A549 treated with DMSO at 1 μM for 4 hours (cell line): Measurements from ENCODE around the gene LYPD5. TPM values are rescaled to one million over a fixed set of nuclear protein-coding genes. Genes with fewer than 3 reads are reported as not detected.

Experiments
- total RNA-seq: library from RNA; stranded (reverse); fragments of 200-300 nt; extraction: Qiagen RNA extraction; gene quantifications from 5 replicates; pipeline ENCODE4 v1.2.3, GENCODE V29; 2022; ENCODE audit warnings: low read depth

Gene LYPD5, protein sequence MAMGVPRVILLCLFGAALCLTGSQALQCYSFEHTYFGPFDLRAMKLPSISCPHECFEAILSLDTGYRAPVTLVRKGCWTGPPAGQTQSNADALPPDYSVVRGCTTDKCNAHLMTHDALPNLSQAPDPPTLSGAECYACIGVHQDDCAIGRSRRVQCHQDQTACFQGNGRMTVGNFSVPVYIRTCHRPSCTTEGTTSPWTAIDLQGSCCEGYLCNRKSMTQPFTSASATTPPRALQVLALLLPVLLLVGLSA
- 0.17 to 0.31 TPM (median 0.22 TPM) in 5 replicates for total RNA-seq

DNA sequence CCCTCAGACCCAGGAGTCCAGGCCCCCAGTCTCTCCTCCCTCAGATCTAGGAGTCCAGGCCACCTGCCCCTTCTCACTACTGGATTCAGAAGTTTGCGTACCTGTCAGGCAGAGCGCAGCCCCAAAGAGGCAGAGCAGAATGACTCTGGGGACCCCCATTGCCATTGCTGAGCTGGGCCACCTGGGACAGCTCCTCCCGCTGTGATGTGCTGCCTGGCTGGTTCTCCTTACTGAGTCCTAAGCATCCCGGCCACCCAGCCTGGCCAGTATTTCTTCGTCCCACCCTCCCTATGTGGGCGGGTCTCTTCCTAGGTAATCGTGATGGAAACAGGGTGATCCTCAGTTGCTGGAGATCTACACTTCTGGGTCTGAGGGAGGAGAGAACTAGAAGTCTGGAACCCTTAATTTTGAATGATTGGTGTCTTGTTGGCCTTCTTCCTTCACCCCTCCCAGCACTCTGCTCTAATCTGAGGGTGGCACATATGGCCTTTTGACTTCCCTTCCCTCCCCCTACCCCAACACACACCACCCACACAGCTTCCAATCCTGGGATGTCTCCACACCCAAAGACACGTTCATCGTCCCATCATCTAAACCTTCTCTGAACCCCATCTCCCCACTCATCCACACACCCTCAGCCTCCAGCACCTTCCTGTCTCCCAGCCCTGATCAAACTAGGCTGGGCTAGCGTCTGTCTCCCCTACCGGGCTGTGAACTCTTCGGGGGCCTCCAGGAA is at the start of gene LYPD5:
LYPD5 (minus strand) TSS at position 232 of the 736 bp plus-strand sequence; CDS start at position 165, 67 bp downstream.

DNA sequence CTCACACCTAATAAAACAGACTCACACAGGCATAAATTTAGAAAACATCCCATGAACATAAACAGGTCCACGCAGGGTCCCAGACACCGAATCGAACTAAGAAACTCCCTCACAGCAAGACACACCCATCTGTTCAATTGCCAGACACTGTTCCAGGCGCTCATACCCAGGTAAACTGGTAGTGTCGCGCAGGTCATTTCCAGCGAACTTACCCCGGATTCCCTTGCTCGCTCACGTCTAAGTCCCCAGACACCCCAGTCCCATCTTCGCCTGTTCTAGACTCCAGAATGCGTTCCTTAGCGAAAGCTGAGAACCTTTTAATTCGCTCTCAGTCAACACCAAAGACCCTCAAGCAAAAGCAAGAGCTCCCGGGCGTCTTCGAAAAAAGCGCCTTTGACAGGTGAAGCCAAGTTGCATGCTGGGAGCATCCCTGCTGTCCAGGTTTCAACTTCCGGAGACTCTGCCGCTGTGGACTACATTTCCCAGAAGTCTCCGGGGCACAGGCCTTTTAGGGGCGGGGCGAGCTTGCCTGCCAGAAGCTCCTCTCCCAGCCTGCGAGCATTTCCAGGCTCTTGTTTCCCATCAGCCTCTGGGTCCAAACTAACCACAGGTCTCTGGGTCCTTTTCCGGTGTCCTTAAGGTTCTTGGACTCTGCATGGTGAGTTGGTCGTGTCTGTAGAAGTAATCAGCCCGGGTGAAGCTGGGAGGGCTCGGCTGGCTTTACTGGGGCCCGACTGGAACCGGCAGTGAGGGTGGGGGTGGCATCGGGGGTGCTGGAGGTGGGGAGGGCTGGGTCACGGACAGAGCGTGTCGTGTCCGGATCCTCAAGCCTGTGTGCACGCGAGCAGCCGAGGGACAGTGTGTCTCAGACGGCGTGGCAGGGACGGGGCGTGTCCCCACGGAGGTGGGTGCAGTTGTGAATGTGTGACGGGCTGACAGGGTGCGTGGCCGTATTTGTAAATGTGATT is 24.8 kb upstream of the LYPD5 start, which contains the start of gene ZNF283:
ZNF283 (plus strand) TSS at position 535 of the 968 bp plus-strand sequence. CDS start 6,184 bp downstream, outside the sequence.

DNA sequence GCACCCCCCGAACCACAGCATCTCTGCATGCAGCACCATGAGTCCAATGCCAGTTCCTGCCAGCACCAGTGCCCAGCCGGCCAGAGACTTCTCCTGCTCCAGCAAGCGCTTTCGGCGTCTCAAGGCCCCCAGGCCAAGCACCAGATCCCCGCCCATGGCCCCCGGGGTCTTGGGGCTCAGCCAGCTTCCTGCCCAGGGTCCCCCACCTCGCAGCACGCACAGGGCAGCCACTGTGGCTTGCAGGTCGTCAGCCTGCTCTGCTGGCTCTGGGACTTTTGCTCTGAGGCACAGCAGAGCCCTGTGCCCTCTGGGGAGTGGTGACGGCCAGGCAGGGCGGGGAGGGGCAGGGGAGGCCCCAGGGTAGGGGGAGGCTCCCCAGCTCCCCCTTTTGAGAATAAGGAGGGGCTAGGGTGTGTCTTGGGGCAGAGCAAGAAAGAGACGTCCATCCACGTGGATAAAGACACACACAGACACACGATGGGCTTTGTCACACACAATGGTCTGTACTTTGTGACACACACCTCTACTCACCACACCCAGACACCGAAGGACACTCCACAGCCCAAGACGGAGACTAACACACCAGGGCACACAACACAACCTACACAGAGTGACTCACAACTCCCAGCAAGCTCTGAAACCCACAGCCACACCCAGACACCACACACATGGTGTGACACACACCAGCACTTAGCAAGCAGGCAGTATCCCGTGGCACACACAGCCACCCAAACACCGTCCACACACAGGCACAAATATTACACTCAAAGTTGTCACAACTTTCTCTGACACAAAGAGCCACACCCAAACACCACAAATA is 21.3 kb downstream of the LYPD5 start, which contains the start of gene KCNN4:
KCNN4 (minus strand) TSS at position 268 of the 820 bp plus-strand sequence; CDS start at position 156, 112 bp downstream.

DNA sequence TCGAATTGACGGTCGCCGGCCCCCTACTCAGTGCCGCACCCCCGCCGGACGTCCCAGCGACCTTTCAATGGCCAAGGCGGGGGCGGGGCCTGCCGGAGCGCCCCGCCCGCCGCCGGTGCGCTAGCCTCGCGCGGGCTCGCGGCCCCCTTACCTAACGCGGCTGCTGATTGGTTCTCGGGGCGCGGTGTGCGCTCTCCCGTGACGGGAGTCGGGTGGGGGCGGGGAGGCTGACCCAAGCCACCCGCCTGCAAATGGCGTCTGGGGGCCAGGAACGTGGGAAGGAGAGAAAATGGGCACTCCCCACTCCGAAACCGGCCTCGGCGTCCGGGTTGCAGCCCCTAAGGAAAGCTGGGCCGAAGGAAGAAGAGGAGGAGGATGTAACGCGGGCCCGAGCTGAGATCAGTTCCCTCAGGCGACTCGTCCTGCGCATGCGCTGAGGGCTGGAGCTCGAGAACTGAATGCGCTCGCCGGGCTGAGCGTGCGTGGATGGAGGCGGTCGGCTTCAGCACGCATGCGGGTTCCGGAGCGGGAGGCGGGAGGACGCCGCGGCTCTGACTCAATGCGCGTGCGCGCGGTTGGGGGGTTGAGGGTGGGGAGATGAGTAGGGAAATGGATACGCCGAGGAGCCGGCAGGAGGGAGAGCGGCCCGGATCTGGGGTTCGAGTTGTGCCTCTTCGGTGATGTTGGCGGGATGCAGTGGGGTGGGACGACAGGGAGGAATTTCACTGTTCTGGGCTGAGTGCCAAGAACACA is 47.6 kb downstream of the LYPD5 start, which contains the start of gene SMG9:
SMG9 (minus strand) TSS at position 460 of the 753 bp plus-strand sequence. CDS start 4,221 bp downstream, outside the sequence.

Other genes starting within 250 kb of the LYPD5 start
- gene XRCC1, start 226.9 kb downstream of the LYPD5 start, total RNA-seq = 27.8 to 35.5 TPM (median 28.8 TPM) in 5 replicates
- gene PINLYP, start 226.6 kb downstream of the LYPD5 start, total RNA-seq = 0.22 to 0.55 TPM (median 0.30 TPM) in 5 replicates
- gene IRGQ, start 206.3 kb downstream of the LYPD5 start, total RNA-seq = 5.9 to 7.4 TPM (median 6.6 TPM) in 5 replicates
- gene ZNF576, start 205.9 kb downstream of the LYPD5 start, total RNA-seq = 15.5 to 22.4 TPM (median 21.0 TPM) in 5 replicates
- gene SRRM5, start 190.4 kb downstream of the LYPD5 start, total RNA-seq = 0.61 to 1.4 TPM (median 0.85 TPM) in 5 replicates
- gene ZNF428, start 182.8 kb downstream of the LYPD5 start, total RNA-seq = 46.5 to 64.2 TPM (median 58.3 TPM) in 5 replicates
- 7.6 to 10.8 TPM (median 8.5 TPM) in 5 replicates for gene CADM4, start 162.6 kb downstream of the LYPD5 start, total RNA-seq
- 111 to 140 TPM (median 128 TPM) in 5 replicates for gene PLAUR, start 132.3 kb downstream of the LYPD5 start, total RNA-seq
- not detected in 5 replicates for gene IRGC, start 86.4 kb downstream of the LYPD5 start, total RNA-seq
- 45.3 to 77.8 TPM (median 63.7 TPM) in 5 replicates for gene SMG9, start 47.5 kb downstream of the LYPD5 start, total RNA-seq
- 53.4 to 63.0 TPM (median 58.9 TPM) in 5 replicates for gene KCNN4, start 21.5 kb downstream of the LYPD5 start, total RNA-seq
- 4.6 to 6.6 TPM (median 5.0 TPM) in 5 replicates for gene ZNF283, start 24.9 kb upstream of the LYPD5 start, total RNA-seq
- 0.12 to 0.48 TPM (median 0.30 TPM) in 5 replicates for gene ZNF404, start 81.5 kb upstream of the LYPD5 start, total RNA-seq
- gene ZNF45, start 132.8 kb upstream of the LYPD5 start, total RNA-seq = 9.6 to 13.0 TPM (median 11.3 TPM) in 5 replicates
- 0.49 to 1.4 TPM (median 0.67 TPM) in 5 replicates for gene ZNF221, start 148.8 kb upstream of the LYPD5 start, total RNA-seq
- 2.4 to 3.5 TPM (median 3.1 TPM) in 5 replicates for gene ZNF155, start 181.7 kb upstream of the LYPD5 start, total RNA-seq
- 2.4 to 3.6 TPM (median 3.1 TPM) in 5 replicates for gene ZNF230, start 200.5 kb upstream of the LYPD5 start, total RNA-seq
- gene ZNF222, start 222.9 kb upstream of the LYPD5 start, total RNA-seq = 3.5 to 4.7 TPM (median 4.0 TPM) in 5 replicates
- 1.9 to 3.3 TPM (median 2.5 TPM) in 5 replicates for gene ZNF223, start 249.6 kb upstream of the LYPD5 start, total RNA-seq